Kidney tubule cell (primary cell): Measurements from ENCODE around the gene ACTL10.
"Not testable (repeated sequence)": the region's sequence is repeated elsewhere in the genome, so short reads cannot be mapped to it uniquely, and the experiment has no call there.

Experiments
- DNase-seq: peaks from one replicate; pipeline ENCODE4 v3.0.0-alpha.2; 2018; ENCODE audit warnings: low spot score

The ACTL10 gene

DNA sequence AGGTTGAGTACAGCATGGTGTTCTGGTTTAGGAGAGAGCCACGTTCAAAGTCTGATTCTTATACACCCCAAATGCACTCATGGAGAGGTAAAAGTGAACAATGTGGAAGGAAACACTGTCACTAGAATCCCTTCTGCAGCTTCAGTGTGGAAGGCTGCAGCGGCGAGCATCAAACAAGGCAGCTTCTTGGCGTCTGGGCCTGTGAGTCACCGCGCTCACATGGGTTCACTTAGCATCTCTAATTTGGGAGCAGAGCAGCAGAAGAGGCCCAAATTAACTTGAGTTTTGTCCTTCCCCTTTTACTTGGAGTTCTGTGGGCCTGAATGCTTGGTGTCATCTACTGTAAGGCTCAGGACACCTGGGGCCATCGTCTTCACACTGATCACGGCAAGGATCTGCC lies 30.4 kb downstream of the ACTL10 start:
- no peak for DNase-seq

DNA sequence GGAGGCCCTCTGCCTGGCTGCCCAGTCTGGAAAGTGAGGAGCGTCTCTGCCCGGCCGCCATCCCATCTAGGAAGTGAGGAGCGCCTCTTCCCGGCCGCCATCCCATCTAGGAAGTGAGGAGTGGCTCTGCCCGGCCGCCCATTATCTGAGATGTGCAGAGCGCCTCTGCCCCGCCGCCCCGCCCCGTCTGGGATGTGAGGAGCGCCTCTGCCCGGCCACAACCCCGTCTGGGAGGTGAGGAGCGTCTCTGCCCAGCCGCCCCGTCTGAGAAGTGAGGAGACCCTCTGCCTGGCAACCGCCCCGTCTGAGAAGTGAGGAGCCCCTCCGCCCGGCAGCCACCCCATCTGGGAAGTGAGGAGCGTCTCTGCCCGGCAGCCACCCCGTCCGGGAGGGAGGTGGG lies 32.2 kb downstream of the ACTL10 start:
- DNase-seq = not testable (repeated sequence)

DNA sequence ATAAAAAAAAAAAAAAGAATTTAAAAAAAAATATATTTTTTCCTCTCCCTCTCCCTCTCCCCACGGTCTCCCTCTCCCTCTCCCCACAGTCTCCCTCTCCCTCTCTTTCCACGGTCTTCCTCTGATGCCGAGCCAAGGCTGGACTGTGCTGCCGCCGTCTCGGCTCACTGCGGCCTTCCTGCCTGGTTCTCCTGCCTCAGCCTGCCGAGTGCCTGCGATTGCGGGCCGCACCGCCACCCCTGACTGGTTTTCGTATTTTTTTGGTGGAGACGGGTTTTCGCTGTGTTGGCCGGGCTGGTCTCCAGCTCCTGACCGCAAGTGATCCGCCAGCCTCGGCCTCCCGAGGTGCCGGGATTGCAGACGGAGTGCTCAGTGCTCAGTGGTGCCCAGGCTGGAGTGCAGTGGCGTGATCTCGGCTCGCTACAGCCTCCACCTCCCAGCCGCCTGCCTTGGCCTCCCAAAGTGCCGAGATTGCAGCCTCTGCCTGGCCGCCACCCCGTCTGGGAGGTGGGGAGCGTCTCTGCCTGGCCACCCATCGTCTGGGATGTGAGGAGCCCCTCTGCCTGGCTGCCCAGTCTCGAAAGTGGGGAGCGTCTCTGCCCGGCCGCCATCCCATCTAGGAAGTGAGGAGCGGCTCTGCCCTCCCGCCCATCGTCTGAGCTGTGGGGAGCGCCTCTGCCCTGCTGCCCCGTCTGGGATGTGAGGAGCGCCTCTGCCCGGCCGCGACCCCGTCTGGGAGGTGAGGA lies 34.1 kb downstream of the ACTL10 start:
- DNase-seq = not testable (repeated sequence)

DNA sequence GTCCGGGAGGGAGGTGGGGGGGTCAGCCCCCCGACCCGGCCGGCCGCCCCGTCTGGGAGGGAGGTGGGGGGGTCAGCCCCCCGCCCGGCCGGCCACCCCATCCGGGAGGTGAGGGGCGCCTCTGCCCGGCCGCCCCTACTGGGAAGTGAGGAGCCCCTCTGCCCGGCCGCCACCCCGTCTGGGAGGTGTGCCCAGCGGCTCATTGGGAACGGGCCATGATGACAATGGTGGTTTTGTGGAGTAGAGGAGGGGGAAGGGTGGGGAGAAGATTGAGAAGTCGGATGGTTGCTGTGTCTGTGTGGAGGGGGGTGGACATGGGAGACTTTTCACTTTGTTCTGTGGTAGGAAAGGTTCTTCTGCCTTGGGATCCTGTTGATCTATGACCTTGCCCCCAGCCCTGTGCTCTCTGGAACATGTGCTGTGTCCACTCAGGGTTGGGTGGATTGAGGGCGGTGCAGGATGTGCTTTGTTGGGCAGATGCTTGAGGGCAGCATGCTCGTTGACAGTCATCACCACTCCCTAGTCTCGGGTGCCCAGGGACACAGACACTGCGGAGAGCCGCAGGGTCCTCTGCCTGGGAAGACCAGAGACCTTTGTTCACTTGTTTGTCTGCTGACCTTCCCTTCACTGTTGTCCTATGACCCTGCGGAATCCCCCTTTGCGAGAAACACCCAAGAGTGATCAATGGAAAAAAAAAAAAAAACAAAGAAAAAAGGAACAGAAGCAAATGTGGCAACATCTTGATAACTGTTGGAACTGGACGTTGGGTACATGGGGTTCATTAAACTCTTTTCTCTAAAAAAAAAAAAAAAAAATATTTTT lies 35.1 kb downstream of the ACTL10 start:
- no peak for DNase-seq

DNA sequence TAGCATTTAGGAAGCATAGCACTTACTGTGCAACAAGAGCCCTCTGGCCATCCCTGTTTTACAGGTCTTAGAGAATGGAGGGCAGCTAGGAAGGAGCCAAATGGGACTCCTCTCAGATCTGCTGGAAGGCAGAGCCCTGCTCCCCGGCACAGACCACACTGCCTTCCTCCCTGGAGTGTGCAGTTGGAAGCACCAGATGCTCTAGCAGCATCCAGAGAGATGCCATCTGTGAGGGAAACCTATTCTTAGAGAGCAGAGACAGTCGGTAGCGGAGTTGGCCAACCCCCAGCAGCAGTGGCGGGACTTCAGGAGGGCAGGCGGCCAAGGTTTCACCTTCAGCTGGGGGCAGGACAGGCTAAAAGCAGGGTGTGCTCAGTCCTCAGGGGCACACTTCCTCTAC lies 36.1 kb downstream of the ACTL10 start:
- DNase-seq = no peak

DNA sequence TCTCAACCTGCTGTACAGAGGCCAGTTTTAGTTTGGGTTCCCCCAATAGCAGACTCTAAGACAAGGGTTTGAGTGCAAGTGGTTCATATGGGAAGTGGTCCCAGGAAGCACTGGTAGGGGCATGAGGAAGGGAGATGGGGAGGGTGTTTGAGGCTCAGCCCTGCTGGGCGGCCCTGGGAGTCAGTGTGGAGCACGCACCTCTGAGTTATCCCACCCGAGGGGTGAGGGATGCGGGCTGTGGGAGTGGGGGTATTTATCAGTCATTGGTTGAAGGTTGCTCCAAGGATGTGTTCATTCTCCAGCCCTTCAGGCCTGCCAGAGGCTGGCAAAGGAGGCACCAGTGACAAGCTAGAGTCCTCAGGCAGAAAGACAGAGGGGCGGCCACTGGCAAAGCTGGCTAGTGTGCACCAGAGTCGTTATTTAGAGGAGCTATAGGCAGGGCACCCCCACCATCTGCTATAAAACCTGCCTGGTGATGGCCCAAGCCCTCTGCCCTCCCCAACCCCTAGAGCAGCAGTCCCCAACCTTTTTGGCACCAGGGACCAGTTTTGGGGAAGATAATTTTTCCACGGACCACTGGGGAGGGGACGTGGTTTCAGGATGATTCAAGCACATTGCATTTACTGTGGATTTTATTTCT lies 36.9 kb downstream of the ACTL10 start:
- DNase-seq = no peak

DNA sequence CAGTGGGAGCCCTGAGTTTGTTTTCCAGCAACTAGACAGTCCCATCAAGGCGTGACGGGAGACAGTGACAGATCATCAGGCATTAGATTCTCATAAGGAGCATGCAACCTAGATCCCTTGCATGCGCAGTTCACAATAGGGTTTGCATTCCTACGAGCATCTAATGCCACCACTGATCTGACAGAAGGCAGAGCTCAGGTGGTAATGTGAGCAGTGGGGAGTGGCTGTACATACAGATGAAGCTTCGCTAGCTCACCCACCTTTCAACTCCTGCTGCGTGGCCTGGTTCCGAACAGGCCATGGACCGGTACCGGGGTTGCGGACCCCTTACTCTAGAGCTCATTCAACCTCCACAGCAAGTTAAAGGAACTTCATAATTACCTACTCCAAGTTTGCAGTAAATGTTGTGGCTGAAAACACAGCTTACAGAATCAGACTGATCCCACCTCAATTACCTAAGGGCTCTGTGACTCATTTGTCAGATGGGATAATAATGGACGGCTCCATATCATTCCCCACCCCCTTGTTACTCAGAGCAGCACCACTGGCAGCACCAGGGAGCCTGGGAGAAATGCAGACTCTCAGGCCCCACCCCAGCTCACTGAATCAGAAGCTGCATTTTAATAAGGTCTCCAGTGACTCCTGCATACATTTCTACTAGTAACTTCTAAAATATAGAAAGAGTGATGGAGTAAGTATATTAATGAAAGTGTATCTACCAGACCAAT lies 37.6 kb downstream of the ACTL10 start:
- DNase-seq = peak; percentile 33

DNA sequence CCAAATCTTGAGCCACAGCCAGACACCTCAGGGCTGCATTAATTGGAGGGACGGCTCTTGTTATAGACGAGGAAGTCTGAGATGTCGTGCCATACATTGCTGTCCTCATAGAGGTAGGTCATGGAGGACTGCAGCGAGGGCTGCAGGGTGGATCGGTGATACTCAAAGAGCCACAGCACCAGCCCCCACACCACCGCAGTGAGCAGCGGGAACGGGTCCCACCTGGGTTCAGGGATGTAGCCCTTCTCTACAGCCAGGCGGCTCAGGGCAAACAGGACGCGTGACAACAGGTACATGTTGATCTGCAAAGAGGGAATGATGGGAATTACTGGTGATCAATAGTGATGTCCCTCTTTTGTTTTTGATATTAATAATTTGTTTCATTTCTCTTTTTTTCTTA lies 40.9 kb downstream of the ACTL10 start:
- DNase-seq = no peak

DNA sequence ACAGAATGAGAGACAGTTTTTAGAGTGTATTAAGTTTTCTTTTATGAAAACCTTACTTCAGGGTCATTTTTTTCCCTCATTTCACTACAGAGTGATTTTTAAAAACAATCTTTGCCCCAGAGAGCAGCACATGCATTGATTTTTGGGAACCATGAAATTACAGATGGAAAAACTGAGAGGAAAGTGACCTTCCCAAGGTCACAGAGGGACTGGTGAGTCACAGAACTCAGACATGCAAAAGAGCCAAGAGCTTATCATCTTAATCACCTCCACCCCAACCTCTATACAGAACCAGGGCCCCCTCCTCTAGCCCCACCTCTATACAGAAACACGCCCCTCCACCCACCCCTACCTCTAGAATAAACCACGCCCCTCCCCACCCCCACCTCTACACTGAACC lies 42.7 kb downstream of the ACTL10 start:
- no peak for DNase-seq

DNA sequence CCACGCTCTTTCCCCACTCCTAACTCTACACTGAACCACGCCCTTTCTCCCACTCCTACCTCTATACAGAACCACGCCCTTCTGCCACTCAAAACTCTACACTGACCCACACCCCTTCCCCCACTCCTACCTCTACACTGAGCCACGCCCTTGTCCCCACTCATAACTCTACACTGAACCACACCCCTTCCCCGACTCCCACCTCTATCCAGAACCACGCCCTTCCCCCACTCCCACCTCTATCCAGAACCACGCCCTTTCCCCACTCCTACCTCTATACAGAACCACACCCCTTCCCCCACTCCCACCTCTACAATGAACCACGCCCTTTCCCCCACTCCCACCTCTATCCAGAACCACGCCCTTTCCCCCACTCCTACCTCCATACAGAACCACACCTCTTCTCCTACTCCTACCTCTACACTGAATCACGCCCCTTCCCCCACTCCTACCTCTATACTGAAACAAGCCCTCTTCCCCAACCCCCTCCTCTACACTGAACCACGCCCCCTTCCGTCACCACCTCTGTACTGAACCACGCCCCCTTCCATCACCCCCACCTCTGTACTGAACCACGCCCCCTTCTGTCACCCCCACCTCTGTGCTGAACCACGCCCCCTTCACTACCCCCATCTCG lies 43.3 kb downstream of the ACTL10 start:
- DNase-seq = no peak

DNA sequence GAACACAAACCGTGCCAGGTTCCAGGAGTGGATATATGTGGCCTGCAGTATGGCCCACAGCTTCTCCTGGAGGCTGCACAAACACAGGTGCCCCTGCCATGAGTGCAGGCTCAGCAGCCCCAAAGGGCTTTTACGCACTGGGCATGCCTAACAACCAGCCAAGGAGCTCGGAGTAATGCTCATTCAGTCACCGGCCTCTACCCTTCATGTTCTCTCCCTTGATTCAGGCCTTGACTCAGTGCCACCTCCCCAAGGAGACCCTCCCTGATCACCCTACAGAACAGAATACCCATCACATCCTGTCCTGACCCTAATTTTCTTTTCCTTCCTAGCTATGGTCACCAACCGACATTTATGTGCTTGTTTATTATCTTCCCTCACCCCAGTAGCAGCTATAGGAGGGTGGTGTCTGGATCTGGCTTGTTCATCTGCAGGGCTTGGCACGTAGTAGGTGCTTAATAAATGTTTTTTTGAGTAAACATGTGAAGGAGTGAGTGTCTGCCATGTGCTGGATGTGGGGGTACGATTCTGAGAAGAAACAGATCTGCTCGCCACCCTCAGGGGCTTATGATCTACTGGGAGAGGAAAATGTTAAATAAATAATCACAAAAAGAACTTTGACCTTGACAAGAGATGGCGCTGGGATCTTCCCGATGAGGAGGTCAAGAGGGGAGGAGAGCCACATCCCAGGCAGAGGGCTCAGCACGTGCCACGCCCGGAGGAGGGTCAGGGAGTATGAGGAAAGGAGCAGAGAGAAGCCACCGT lies 44.1 kb downstream of the ACTL10 start:
- no peak for DNase-seq

DNA sequence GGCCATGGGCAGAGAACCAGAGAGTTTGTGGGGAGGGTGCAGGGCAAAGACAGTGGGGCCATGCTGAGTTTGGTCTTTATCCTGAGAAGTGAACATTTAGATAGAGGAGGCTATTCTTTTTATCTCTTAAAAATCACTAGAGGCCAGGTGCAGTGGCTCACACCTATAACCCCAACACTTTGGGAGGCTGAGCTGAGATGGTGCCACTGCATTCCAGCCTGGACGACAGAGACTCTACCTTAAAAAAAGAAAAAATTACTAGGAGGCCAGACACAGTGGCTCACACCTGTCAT lies 44.6 kb downstream of the ACTL10 start:
- DNase-seq = no peak

DNA sequence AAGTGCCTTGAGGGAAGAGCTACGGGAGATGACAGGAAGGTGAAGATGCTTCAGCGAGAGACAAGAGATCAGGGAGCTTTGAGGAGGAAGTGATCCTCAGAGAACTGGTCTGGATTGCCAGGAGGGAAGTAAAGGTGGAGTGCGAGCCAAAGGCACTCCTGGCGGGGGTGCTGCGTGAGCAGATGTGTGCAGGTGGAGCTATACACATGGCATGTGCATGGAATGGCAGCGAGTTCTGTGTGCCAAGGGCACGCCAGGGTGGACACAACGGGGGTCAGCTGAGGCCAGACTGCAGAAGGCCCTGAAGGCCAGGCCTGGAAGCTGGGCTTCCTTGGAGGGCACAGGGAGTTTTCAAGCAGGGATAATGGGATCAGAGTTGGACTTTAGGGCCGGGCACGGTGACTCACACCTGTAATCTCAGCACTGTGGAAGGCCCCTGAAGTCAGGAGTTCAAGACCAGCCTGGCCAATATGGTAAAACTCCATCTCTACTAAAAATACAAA lies 47.2 kb downstream of the ACTL10 start:
- DNase-seq = no peak

DNA sequence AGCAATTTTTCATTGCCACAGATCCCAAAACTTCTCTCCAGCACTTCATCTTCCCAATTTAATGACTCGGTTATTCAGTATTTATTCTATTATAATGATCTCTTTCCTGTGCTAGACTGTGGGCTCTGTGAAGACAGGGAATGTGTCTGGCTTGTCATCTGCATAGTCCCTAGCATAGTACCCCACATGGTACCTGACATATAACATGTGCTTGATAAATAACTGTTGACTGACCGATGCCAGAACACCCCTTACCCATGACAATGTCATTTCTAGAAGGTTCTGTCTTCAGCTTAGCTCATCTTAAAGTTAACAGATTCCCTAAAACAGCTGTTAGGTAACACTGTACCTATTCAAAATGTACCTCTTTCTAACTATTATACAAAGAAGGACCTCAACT lies 49.8 kb downstream of the ACTL10 start:
- no peak for DNase-seq
